GM18858 (cell line): ENCODE data around the gene TNIK.
"Not testable (repeated sequence)": the region's sequence is repeated elsewhere in the genome, so short reads cannot be mapped to it uniquely, and the experiment has no call there.

ENCODE experiments used
- ATAC-seq: cut with Tn5 transposase; IDR thresholded peaks from one replicate; pipeline ENCODE4 v1.9.1; 2021; ENCODE audit not compliant: unreplicated experiment

Gene TNIK

GRCh38 chr3:171149526-171150116 lies 310.6 kb downstream of the TNIK start:
- no peak for ATAC-seq

DNA sequence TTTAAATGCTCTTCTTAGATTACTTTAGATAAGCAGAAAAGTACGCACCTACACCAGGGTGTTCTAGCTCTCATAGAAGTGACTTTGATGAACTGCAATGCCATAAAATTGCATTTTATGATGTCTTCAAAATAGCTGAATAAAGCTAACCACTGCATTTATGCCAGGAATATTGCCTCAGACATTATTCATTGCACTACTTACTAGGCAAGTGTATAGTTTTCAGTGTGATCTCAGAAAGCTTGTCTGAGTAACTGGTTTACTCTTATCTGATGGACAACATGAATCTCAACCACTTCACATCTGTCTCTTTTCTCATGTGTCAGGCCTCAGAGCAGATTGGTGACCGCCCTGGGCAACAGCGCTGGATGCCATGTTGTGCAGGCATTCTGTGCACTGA lies 314.4 kb downstream of the TNIK start:
- no peak for ATAC-seq

DNA sequence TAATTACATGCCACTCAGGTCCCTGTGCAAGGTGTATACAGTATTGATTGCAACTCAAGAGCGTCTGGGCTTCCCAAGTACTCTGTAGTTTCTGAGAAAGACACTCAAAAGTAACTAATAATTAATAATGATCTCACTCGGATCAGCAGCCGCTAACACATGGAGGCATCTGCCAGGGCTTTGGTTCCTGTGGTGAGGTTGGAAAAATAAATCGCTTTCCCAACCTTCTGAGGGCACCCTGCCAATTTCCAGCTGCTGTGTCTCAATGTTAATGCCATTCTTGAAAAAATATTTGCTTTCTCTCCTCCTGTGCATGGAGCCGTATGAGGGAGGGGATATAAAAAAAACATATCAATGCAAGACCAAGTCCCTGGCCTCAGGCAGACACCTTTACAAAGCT lies 317.2 kb downstream of the TNIK start:
- no peak for ATAC-seq

DNA sequence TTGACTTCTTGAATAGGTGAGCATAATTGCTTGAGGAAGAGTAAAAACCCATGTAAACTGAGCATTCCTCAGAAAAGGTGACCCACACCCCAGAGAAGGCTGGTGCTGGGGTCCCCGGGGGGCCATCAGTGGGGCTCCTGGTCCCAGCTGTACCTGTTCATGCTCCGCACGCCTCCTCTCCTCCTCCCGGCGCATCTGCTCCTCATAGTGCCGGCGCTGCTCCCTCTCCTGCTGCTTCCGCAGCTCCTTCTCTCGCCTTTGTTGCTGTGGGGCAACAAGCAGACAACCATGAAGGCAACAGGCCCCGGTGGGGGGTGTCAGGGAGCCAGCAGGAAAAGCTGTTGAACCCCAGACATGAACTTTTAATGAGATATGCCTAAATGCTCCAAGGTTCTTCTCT lies 320.0 kb downstream of the TNIK start:
- ATAC-seq, result no peak

DNA sequence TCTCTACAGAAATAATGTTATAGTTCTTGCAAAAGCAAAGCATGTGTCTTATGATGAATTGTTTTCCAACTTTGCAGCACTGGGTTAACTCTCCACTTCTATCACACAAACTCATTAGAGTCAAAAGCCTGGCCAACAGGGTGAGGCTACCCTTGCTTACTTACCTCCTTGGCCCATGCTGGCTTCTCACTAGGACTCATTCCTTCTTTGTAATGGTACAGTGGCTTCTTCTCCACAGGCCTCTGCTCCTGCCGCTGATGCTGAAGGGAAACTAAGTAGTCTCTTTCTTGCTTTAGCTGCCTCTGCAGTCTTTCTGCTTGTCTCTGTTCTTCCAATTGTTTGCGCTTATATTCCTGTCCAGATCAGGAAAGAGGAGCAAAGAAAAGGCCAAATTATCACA lies 322.2 kb downstream of the TNIK start:
- no peak for ATAC-seq

GRCh38 chr3:171135549-171135948 lies 324.7 kb downstream of the TNIK start:
- ATAC-seq, result no peak

DNA sequence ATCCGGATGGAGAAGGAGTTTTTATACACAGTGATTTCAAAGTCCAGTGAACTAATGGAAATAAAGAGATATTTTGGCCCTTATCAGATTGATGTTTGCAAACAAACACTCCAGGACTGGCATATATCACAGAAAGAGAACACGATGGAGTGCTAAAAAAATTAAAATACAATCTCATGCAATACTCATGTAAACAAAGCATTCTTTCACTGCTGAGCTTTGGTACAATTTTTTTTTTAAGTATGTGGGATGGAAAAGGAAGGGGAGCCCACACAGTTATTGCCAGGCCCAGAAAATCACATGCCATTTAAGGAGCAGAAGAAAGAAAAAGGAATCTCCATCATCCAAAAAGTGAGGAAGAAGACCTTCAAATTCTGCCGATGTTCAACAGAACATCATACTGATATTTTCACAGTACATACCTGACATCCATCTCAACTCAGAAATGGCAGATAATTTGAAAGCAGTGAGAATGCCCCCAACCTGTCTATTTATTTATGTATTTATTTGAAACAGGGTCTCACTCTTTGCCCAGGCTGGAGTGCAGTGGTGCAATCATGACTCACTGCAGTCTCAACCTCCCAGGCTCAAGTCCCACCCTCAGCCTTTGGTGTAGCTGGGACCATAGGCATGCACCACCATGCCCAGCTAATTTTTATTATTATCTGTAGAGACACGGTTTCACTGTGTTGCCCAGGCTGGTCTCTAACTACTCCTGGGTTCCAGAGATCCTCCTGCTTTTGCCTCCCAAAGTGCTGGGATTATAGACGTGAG lies 326.2 kb downstream of the TNIK start:
- ATAC-seq, result no peak

- no peak for ATAC-seq
Observed at GRCh38 chr3:171133337-171133736, 326.9 kb downstream of the TNIK start.

- no peak for ATAC-seq
Observed at GRCh38 chr3:171132873-171133272, 327.3 kb downstream of the TNIK start.

DNA sequence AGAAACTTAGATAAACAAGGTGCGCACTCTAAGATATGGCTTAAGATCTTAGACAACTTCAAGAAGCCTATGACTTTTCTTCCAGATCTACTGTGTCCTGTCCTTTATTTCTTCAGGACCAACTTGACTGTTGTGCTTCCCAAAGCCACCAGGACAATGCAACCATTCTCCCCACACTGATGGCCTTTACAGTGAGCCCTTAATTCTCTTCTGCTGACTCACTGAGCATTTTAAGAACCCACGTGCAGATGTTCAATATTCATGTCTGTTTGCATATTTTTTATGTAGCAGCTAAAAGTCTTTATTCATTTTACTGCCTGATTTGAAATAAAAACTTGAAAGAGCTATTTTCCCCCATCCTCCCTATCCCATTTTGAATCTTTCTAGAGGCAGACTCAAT lies 330.4 kb downstream of the TNIK start:
- ATAC-seq, result no peak

GRCh38 chr3:171127611-171128010 lies 332.6 kb downstream of the TNIK start:
- no peak for ATAC-seq

- no peak for ATAC-seq
Observed at GRCh38 chr3:171126478-171127209, 333.6 kb downstream of the TNIK start.

- ATAC-seq, result no peak
Observed at GRCh38 chr3:171125010-171125409, 335.2 kb downstream of the TNIK start.

- no peak for ATAC-seq
Observed at GRCh38 chr3:171123915-171124314, 336.3 kb downstream of the TNIK start.

DNA sequence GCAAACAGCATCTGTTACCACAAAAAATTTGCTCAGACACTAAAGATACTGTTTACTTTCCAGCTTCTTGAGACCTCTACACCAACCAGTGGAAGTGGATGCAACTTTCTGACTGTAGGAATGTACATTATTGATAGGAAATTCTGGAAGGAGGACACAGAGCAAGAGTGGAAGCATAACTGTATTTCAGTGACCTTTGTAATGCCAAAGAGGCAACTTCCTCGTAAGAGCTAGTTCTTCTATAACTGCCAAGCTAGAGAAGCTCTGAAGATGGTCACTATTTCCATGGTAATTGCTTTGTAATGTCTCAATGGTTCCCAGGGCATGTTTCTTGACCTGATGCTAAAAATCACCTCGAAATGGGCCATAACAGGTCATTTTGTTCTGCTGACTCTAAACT lies 337.3 kb downstream of the TNIK start:
- ATAC-seq, result no peak

- ATAC-seq, result no peak
Observed at GRCh38 chr3:171122240-171122639, 338.0 kb downstream of the TNIK start.

DNA sequence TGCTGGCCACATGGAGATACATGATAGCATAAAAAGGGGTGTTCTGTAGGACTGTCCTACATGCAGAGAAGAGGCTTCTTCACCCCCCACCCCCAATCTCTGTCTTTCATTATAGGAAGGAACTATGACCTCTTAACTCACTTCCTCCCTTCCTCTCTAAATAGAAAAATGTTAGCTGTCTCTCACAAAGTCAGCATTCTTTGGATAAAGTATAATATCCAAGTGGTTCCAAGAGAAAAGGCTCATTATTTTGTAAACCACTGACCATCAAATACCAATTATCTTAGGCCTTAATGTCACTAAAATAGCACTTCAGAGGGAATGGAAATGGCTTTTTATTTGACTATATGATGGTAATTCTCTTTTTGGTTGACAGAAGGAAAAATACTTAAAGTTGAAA lies 338.4 kb downstream of the TNIK start:
- ATAC-seq, result no peak

DNA sequence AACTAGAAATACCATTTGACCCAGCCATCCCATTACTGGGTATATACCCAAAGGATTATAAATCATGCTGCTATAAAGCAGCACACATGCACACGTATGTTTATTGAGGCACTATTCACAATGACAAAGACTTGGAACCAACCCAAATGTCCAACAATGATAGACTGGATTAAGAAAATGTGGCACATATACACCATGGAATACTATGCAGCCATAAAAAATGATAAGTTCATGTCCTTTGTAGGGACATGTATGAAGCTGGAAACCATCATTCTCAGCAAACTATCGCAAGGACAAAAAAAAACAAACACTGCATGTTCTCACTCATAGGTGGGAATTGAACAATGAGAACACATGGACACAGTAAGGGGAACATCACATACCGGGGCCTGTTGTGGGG lies 340.8 kb downstream of the TNIK start:
- not testable (repeated sequence) for ATAC-seq

- ATAC-seq, result not testable (repeated sequence)
Observed at GRCh38 chr3:171118993-171119392, 341.2 kb downstream of the TNIK start.

DNA sequence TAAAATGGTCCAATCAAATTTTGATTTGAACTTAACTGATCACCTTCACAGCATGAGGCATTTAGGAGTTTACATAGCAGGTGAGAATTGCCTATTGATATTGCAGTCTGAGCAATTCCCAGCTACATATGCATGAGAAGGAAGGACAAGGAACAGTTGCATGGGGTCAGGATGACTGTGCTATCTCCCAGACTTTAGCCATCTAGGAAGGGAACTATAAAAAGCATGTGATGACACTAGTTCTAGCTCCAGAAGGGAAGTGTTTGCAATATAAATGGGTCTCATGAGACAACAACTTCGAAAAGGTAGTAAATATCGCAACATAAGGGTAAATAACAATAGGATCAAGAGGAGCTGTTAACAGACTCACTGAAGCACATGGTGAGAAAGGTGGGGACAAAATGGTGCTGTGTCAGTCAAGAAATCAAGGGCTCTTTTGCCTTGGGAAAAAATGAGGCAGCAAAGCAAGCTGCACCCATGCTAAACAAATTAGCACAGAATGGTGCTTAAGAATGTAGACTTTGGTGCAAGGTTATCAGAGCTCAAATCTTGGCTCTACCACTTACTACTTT lies 343.3 kb downstream of the TNIK start:
- no peak for ATAC-seq

DNA sequence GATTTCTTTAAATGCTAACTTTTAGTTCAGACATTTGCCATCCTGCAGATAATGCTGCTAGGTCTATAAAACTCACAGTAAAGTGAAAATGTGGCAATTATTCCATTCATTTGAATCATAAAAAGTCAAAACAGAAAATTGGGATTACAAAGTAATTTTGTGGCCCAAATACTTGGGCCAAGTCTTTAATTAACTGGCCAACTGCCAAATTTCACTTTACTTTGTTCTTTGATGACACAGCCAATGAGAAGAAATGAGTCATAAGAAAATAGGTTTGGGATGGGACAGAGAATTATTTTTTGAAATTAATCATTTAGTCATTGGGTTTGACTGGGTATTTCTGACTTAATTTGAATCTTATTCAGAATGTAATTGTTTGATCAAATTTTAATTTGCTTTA lies 343.8 kb downstream of the TNIK start:
- no peak for ATAC-seq

GRCh38 chr3:171115667-171116066 lies 344.5 kb downstream of the TNIK start:
- ATAC-seq, result no peak
